HG03103 (cell line): ENCODE measurements around the gene CHCHD6.

ENCODE experiments used
- ATAC-seq: cut with Tn5 transposase; IDR thresholded peaks from one replicate; pipeline ENCODE4 v1.9.1; 2021; ENCODE audit warnings: low read depth; ENCODE audit not compliant: unreplicated experiment

The CHCHD6 gene

DNA sequence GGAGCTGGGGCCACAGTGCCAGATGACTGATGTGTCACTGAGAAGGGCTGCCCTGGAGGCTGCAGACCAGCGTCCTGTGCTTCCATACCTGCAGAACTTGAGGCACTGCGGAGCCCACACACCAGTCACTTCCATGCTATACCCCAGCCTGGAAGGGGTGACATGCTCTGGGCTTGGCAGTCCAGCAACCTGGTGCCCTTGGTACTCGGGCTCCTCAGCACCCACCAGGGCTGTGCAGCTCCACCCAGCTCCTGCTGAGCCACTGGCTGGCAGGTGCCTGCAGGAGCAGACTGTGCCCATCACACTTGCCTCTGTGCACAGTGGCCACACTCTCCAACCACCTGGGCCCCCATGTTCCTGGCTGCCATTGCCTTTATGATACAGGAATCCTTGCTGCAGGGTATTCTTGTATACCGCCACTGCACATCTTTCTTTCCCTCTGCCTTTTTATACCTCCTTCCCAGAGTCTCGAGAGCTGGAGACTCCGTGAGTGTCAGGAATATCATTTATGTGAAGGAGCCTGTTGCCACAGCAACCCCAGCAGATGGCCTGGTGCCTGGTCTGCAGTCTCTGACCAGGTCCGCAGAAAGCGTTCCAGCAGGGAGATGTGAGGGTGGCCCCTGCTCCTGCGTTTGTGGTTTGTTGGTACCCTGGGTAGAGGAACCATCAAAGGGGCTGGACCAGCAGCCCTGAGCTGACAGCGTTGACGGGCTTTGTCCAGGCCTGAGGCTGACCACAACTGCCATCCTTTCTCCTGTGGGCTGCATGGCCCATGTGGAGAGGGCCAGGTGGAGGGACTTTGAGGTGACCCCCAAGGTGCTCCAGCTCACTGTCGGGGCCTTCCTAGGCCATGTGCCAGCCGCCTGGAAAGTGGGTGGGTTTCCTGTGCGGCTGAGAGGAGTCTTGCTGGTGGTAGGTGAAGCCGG, 185.5 kb downstream of the CHCHD6 start:
- no peak for ATAC-seq

DNA sequence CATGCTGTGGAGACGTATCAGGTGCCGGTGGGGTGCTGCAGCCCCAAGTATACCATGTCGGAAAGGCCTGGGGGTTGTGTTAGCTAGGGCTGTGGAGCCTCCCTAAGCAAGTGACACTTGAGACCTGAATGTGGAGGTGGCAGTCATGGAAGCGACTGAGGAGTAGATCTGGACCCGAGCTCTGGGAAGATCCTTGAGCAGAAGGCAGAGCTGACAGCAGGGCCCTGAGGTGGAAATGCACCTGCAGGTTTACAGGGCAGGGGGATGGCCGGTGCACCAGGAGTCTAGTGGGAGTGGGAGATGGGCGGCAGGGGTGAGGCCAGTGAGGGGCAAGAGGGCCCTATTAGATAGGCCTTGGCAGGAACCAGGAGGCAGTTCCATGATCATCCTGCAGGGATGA, 187.1 kb downstream of the CHCHD6 start:
- ATAC-seq: no peak

DNA sequence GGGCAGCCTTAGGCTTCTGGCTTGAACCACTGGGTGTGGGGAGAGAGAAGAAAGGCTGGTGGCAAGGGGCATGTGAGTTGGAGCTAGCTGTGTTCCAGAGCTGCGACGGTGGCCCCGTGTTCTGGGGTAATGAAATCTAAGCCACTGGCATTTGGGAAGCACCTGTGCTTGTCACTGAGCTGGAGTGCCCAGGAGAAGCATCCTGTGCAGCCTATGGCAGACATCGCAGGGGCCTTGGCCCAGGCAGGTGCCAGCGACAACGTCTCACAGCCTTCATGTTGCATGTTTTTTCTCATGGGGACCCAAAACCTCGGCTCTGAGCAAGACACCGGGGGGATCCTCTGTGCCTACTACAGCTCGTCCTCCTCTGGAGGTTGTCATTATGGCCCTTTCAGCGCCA, 187.8 kb downstream of the CHCHD6 start:
- no peak for ATAC-seq

DNA sequence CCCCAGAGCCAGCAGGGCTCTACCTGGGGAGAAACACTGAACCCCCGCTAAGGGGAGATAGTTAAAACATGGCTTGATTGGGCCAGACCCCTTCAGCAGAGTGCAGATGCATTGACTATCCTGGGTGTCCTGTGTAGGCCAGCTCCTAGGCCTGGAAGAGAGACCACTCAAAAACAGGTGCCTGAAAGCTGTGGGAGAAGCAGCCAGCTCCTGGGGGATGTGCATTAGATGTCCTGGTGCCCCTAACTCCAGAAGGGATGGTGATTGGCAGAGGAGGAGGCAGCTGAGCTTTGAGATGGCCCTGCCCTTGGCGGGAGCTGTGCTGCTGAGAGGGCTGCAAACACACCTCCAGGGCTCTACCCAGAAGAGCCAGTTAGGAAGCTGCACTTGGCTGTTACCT, 189.6 kb downstream of the CHCHD6 start:
- ATAC-seq: no peak

DNA sequence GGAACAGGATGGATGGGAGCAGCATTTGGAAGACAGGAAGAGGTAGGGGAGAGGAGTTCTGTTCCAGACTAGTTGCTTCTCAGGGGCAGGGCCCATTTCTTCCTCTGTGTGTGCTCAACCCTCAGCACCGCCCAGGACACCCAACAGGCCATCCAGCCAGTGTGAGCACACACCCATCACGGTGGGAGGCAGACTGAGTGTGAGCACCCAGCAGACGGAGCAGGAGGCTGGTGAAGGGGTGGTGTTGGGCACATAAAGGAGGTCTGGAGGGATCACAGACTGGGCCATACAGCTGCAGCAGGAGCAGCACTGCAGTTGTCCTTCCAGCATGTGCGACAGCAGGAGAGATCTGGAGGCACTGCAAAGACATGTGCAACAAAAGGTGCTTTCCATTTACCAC, 190.4 kb downstream of the CHCHD6 start:
- no peak for ATAC-seq

DNA sequence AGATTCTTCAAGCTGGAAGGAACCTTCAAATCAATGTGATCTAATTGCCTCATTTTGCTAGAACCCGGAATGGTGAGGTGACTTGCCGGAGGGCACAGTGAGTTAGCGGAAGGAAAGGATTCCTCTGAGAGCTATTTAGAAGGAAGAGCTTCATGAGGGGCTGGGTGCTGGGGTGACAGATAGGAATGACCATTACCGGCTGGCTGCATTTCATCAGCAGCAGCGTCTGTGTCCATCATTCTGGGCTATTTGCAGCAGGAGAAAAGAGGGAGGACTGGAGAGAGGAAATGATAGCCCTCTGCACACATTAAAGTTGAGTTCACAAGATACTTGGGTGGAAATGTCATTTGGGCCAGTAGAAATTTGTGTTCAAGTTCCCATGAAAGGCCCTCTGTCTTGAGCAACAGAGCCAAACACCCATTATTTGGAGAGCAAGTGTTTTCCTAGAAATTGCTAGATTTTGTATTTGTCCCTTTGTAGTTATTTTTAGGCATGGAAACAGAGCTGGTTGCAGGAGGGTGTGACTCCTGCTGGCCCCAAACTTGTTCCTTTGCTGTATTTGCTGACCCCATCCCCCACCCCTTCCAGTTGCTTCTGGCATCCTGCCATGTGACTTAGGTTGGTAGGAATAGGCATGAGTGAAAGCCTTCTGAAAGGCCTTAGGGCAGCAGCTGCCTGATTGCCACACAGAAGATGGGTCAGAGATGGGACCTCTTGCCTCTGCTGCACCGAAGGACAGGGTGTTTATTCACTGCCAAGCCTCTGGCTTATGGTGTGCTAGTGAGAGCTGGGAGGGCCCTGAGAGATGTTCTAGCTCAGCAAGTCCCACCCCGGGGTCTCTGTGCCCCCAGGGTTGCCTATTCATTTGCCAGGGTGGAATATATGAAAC, 191.4 kb downstream of the CHCHD6 start:
- ATAC-seq: no peak

DNA sequence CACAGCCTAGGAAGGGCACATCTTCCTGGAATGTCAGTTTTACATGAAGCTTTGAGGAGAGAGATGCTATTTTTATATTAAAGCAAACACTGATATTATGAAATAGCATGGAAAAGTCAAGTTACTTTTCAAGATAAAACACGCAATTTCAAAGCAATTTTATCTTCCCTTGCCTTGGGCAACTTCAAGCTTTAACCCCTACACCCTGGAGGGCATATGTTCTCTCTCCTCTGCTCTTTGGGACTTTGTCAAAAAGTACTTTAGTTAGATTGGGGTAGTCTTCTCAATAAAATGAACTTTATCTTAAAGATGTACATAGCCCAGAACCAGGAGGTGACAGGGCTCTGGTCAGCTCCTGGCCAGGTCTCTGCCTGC, 192.0 kb downstream of the CHCHD6 start:
- no peak for ATAC-seq

DNA sequence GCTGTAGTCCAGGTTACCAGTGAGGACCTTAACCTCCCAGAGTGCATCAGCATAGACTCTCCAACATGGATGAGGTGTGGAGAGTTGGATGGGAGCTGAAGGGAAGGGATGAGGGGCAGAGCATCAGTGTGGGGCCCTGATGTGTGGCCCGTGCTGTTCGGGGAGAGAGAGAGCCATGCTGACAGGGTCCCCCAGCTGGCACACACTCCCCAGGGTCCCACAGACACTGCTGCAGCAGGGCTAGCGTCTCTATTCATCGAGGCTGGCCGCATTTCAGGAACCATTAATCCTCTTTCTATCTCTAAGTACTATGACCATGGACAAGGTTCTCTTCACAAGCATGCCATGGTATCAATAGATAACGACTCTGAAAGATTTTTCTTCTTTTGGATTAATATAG, 192.9 kb downstream of the CHCHD6 start:
- no peak for ATAC-seq

DNA sequence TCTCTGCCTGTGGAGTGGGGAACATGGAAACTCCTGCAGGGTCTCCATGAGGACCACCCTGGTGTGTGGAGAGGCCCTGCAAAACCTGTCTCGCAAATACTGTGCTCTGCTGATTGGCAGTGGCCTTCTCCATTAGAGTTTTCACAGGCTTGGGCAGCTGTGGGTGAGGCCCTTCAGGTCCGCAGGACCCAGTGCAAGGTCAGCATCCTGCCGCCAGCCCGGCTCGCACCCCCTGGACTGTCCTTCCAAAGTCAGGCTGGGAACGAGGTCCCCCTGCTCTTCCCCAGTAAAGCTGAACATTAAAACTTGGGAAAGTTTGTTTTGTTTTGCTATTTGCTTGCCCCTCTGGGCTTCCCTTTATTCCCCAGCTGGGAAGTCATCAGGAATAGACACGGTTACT, 193.9 kb downstream of the CHCHD6 start:
- no peak for ATAC-seq

DNA sequence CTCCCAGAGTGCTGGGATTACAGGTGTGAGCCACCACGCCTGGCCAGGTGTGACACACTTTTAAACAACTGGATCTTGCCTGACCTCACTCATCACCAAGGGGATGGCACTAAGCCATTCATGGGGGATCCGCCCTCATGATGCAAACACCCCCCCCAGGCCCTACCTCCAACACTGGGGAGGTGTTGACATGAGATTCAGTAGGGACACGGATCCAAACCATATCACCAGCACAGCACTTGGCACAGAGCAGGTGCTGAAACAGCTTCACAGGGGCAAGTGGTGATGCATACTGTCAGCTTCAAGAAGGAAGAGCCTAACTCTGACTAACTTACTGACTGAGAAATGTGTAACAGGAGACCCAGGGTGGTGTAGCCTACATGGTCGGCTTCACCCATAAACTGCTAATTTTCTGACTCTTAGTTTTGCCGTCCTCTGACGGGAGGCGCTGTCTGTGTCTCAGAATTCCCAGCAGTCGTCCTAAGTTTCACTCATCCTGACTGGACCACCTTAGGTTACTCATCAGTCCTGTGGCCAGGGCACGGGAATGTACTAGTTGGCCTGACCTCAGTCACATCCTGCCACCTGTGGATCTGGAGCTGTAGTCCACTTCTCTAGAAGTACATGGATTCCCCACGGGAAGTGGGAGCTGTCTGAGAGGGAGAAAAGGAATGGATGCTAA, 197.0 kb downstream of the CHCHD6 start:
- ATAC-seq: no peak

DNA sequence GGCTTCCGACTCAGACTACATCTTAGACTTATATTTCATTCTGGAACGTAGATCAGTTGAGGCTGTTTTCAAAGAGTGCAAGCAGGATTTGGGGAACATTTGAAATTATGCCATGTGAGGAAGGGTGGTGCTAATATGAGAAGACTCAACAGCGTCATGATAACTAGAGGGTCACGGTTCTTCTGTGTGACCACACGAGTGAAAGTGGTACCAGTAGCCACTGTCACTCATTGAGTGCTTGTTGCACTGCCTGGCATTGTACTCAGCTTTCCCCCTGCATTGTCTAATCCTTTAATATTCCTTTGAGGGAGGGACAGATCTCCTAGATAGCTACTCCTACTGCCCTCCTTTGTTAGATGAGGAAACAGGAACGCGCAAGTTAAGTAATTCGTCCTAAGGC, 197.6 kb downstream of the CHCHD6 start:
- ATAC-seq: no peak

DNA sequence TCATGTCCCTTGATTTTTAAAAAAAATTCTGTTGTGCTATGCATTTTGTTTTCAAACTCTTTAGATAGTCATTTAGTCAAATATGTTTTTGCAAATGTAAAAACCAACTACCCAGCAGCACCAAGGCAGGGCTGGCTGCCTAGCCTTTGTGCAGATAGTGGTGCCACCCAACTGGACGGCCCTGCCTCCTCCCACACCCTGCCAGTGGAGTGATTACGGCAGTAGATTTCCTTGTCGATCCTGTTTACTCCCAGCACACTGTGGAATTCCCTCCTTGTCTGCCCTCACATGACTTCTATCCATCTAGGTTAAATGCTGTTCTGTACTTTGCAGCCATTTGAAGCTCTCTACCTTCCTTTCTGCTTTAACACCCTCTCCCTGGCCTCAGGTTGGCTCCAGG, 199.5 kb downstream of the CHCHD6 start:
- ATAC-seq: no peak

DNA sequence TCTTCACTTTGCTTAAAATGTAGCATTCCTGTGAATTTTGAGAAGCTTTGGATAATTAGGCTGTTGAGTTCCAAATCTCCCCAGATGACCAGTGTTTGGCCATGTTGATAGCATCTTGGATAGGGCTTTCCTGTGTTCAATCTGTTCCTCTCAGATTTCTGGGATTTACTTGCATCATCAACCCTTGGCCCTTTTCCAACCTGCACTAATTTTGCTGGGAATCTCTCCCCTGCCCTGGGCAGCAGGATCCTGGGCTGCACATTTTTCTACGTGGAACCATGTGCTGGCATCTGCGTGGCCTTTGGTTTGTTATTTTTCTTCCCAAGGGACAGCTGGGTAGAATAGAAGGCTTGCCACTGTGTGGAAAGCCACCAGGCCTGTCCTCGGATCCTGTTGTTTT, 203.5 kb downstream of the CHCHD6 start:
- no peak for ATAC-seq

DNA sequence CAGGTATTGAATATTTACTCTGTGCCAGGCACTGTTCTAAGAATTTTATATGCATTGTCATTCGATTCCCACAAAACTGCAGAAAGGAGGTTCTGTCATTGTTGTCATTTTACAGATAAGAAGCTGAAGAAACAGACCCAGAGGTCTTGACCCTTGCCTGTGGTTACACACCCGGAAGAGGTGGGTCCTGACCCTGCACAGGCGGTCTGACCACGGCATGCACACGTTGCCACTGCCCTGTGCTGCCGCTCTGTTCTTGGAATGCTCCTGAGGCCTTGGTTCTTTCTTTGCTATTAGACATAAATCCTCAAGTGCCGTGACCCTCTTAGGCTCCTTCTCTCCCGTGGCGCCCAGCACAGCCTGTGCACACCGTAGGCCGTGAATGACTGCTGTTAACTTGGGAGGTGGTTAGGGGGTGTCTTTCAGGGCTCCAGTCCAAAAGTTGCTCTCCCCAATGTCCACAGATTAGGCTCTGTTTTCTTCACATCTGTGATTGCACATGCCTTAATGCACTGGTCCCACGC, 204.8 kb downstream of the CHCHD6 start:
- ATAC-seq: no peak

DNA sequence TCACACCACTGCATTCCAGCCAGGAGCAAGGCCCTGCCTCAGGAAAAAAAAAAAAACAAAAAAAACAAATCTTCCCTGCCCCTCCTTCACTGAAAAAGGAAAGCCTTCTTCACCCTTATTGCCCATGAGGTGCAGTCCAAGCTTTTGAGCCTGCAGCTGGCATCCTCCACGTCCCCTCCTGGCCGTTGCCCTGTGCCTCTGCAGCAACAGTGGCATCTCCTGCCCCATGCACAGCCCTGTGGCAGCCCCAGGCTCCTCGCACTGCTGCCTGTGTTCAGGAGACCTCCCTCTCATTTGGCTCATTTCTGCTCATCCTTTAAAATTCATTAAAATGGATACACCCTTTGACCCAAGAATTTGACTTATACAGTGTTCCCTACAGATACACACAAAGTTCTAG, 206.2 kb downstream of the CHCHD6 start:
- ATAC-seq: no peak

DNA sequence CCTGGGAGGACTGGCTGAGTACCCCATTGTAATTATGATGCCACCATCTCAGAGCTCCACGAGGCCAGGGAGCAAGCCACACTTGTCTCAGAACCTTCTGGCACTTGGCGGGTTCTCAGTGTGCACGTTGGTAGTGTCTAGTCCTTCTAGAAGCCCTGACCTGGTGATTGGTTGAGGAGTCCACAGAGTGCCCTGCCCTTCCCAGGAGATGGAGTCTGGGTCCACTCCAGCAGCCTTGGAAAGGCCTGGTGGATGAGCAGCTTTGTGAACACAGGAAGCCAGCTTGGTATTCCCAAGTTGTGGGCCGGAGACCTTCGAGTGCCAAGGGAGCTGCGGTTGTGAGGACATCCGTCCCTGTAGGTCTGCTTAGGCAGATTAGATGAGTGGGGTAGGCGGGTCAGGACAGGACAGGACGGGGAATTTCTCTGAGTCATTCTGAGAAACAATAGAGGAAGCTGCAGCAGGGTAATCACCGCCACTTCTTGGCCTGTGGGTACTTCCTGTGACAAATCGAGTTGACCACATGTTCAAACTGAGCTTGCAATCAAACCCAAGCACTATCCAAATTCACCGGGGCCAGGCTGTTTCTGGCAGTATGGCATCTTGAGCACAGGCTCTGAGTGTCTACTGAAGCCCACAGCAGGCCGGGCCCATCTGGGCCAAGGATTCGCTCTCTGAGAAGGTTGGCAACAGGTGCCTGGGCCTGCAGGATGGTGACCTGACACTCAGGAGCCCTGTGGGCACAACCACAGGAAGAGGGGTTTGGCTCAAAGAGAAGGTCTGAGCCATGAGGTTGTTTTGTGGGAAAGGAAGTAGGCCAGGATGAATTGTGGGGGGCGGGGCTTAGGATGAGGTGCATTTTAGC, 207.4 kb downstream of the CHCHD6 start:
- peak; percentile 96 for ATAC-seq

DNA sequence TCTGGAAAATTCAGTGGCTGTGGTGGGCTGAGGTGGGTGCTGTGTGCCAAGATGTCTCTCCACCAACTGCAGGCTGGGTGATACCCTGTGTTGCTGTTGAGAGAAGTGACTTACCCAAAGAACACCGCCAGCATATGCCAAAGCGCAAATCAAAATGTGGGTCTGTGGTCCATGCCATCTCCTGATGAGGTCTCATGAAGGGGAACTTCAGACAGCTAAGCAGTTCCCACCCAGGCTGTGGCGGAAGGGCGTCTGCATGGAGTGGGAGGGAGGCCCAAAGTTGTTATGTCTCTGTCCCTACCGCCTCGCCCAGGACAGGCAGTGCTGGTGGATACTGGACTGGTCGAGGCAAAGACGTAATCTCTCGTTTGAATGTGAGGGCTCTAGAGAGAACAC, 208.0 kb downstream of the CHCHD6 start:
- no peak for ATAC-seq

DNA sequence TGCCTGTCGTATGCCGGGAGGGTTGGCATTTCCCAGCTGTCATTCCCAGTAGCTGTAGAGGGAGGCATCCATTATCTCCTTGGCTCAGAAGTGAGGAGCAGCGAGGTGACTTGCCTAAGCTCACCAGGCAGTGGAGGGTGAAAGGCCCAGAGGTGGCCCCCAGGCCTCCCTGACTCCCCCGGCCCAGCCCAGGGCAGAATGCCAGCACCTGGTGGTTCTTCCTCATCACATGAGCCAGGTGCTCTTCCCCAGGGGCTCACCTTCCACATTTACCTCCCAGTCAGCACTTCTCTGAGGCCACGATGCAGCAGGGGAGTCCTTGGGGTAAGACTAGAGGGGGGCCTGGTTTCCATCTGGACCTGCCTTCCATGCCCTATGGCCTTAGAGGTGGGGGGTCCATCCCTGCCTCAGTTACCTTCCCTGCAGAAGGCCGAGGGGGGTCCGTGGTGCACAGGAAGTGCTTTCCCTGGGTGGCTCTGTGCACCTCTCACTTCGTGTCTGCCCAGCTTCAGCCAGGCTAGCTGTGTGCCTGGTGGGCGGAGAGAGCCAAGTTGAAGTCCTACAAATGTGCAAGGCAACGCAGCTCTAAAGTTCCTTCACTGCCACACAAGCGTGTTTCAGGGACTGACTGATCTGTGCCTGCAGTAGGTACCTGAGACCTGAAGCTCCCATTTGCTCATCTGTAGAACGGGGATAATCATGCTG, 208.6 kb downstream of the CHCHD6 start:
- ATAC-seq: no peak

DNA sequence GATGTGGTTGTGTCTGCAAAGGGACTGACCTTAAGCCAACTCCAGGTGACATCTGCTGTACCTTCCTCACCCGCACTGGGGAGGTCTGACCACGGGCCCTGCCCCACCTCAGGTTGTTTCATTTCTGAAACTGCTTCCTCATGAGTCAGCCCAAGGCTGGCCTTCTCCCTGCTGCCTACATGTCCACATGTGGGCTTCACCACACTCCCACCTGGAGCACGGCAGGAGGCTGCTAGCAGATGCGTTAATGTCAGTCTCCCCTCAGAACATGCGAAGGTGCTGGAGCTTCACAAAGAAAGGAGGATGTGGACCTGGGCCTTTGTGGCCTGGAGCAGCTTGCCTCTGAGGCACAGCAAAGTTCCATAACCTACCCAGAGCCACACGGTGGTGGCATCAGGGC, 209.5 kb downstream of the CHCHD6 start:
- ATAC-seq: no peak
